ENCODE measurements around the gene NHS. TPM values are rescaled to one million over a fixed set of nuclear protein-coding genes. Genes with fewer than 3 reads are reported as not detected.

Gene NHS
- total RNA-seq, 4 donors from 2014 or later: 0.88 to 9.1 (median 2.5) TPM

DNA sequence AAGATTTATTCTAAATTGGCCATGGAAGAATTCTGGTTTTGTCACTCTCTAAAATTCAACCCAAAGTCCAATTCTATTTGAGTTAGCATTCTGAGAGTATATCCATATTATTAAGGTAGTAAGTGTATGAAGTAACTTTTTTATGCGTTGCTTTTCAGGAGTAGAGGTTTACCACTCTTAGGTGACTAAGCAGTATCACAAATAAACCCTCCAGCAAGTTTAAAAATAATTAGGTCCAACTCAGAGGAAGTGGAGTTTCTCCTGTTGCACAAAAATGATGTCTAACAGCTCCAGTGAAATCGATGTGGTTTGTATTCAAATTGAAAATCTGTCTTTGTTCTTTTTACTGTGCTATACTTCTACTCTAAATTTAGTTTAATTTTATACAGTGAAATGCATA lies 368.9 kb downstream of the NHS start:
- no peak for TF ChIP-seq POLR2A (IDR thresholded peaks at IDR 0.05)
- no peak for TF ChIP-seq CTCF (IDR thresholded peaks at IDR 0.05)
- H3K4me3 ChIP-seq: no peak overlapping the region

GRCh38 chrX:17744896-17745523 lies 370.0 kb downstream of the NHS start:
- no peak for DNase-seq
- Histone ChIP-seq H3K9me3 (no peaks in the 10 kb centered on the region), H3K27me3 (no peaks in the 10 kb centered on the region), H3K4me1 (no peaks in the 10 kb centered on the region), H3K27ac (peak overlapping the region in 1 of 4 donors; percentile 15), H3K4me3 (no peak overlapping the region), H3K36me3 (peaks cover 0 to 3% (median 0%) of the 10 kb centered on the region in 3 donors)
- TF ChIP-seq POLR2A (IDR thresholded peaks at IDR 0.05) (no peak), CTCF (IDR thresholded peaks at IDR 0.05) (peak in 4 of 6 experiments; percentile 7 to 48 (median 24))

More for the DNA sequence above, 368.9 kb downstream of the NHS start:
- H3K27ac ChIP-seq: no peak overlapping the region
- no peaks in the 10 kb centered on the region for H3K4me1 ChIP-seq
- H3K36me3 ChIP-seq: no peaks in the 10 kb centered on the region
- H3K9me3 ChIP-seq: no peaks in the 10 kb centered on the region
- no peak for DNase-seq
- H3K27me3 ChIP-seq: no peaks in the 10 kb centered on the region

GRCh38 chrX:17747692-17748091 lies 372.7 kb downstream of the NHS start:
- H3K36me3 ChIP-seq: peaks cover 0 to 9% (median 0%) of the 10 kb centered on the region in 3 donors
- H3K27me3 ChIP-seq: no peaks in the 10 kb centered on the region
- no peaks in the 10 kb centered on the region for H3K9me3 ChIP-seq
- TF ChIP-seq CTCF (IDR thresholded peaks at IDR 0.05) (no peak), POLR2A (IDR thresholded peaks at IDR 0.05) (no peak)
- no peak overlapping the region for H3K27ac ChIP-seq
- H3K4me1 ChIP-seq: no peaks in the 10 kb centered on the region
- DNase-seq: no peak
- no peak overlapping the region for H3K4me3 ChIP-seq

DNA sequence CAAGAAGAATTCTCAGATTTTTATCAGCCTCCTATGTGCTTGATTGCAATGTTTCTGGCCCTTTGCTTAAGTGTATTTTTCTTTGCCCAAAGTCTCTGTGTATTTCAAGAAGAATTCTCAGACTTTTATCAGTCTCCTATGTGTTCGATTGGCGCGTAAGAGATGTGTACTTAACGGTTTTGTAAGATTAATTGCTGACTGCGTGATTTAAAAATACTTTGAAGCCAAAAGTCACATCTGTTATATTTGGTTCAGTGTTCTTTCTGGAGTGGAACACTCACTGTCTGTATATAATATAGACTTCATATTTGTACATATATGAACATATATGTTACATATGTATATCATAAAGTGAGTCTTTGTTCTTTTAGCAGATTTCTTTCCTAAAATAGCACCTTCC lies 373.7 kb downstream of the NHS start:
- TF ChIP-seq POLR2A (IDR thresholded peaks at IDR 0.05): no peak
- no peak for TF ChIP-seq CTCF (IDR thresholded peaks at IDR 0.05)
- DNase-seq: no peak

GRCh38 chrX:17750436-17750835 lies 375.4 kb downstream of the NHS start:
- Histone ChIP-seq H3K4me1 (no peaks in the 10 kb centered on the region), H3K9me3 (no peaks in the 10 kb centered on the region), H3K27ac (no peak overlapping the region), H3K36me3 (peaks cover 0 to 9% (median 0%) of the 10 kb centered on the region in 3 donors), H3K27me3 (no peaks in the 10 kb centered on the region), H3K4me3 (no peak overlapping the region)
- no peak for DNase-seq
- TF ChIP-seq CTCF (IDR thresholded peaks at IDR 0.05) (no peak), POLR2A (IDR thresholded peaks at IDR 0.05) (no peak)

More for the DNA sequence above, 373.7 kb downstream of the NHS start:
- Histone ChIP-seq H3K27me3 (no peaks in the 10 kb centered on the region), H3K27ac (no peak overlapping the region), H3K9me3 (no peaks in the 10 kb centered on the region), H3K4me1 (no peaks in the 10 kb centered on the region), H3K36me3 (peaks cover 0 to 9% (median 0%) of the 10 kb centered on the region in 3 donors), H3K4me3 (no peak overlapping the region)
